H9 (cell line): ENCODE measurements around the gene GPRC5D. TPM values are rescaled to one million over a fixed set of nuclear protein-coding genes. Genes with fewer than 3 reads are reported as not detected.

Experiments
- DNase-seq: peaks from one replicate; pipeline ENCODE4 v3.0.0-alpha.2; 2017
- H2AFZ ChIP-seq: one replicate; pipeline ENCODE4 v1.6.1; 2013; ENCODE audit warnings: mild to moderate bottlenecking, low read length, control low read depth, moderate library complexity
- H2AK5ac ChIP-seq: 2 replicates; pipeline ENCODE4 v1.6.1; 2013; ENCODE audit warnings: low read length, control low read depth, mixed read lengths; ENCODE audit not compliant: insufficient read length
- H2BK120ac ChIP-seq: one replicate; pipeline ENCODE4 v1.6.1; 2013; ENCODE audit warnings: low read depth, mild to moderate bottlenecking, low read length, control low read depth, inconsistent platforms; ENCODE audit not compliant: poor library complexity, severe bottlenecking
- H2BK12ac ChIP-seq: 2 replicates; pipeline ENCODE4 v1.6.1; 2013; ENCODE audit warnings: low read length, control low read depth, mixed read lengths, low read depth; ENCODE audit not compliant: insufficient read length
- H2BK15ac ChIP-seq: 2 replicates; pipeline ENCODE4 v1.6.1; 2013; ENCODE audit warnings: low read depth, low read length, control low read depth
- H2BK20ac ChIP-seq: one replicate; pipeline ENCODE4 v1.6.1; 2013; ENCODE audit warnings: low read depth, mild to moderate bottlenecking, low read length, control low read depth, inconsistent platforms; ENCODE audit not compliant: poor library complexity, severe bottlenecking
- H2BK5ac ChIP-seq: 2 replicates; pipeline ENCODE4 v1.6.1; 2013; ENCODE audit warnings: low read length, control low read depth, mixed read lengths; ENCODE audit not compliant: insufficient read length
- H3K14ac ChIP-seq: 2 replicates; pipeline ENCODE4 v1.6.1; 2013; ENCODE audit warnings: low read length, control low read depth; ENCODE audit not compliant: insufficient read depth
- H3K18ac ChIP-seq: 2 replicates; pipeline ENCODE4 v1.6.1; 2013; ENCODE audit warnings: low read depth, mild to moderate bottlenecking, mixed read lengths, low read length, control low read depth; ENCODE audit not compliant: insufficient read length
- H3K23ac ChIP-seq: 2 replicates; pipeline ENCODE4 v1.6.1; 2013; ENCODE audit warnings: low read length, control low read depth, mixed read lengths, low read depth; ENCODE audit not compliant: insufficient read length
- H3K23me2 ChIP-seq: 2 replicates; pipeline ENCODE4 v1.6.1; 2013; ENCODE audit warnings: low read depth, mild to moderate bottlenecking, mixed read lengths, low read length, control low read depth; ENCODE audit not compliant: insufficient read length, poor library complexity, severe bottlenecking
- H3K27ac ChIP-seq: 2 replicates; pipeline ENCODE4 v1.5.1; 2013; ENCODE audit warnings: low read length, control low read depth, mixed read lengths, low read depth; ENCODE audit not compliant: insufficient read length
- H3K27me3 ChIP-seq: 2 replicates; pipeline ENCODE4 v1.6.1; 2013; ENCODE audit warnings: low read length, control low read depth, inconsistent platforms; ENCODE audit not compliant: insufficient read depth
- H3K4ac ChIP-seq: 2 replicates; pipeline ENCODE4 v1.6.1; 2013; ENCODE audit warnings: low read depth, mild to moderate bottlenecking, control low read depth, inconsistent platforms, low read length, moderate library complexity
- H3K4me1 ChIP-seq: 2 replicates; pipeline ENCODE4 v1.6.1; 2013; ENCODE audit warnings: low read length, control low read depth, inconsistent platforms; ENCODE audit not compliant: insufficient read depth
- H3K4me2 ChIP-seq: 2 replicates; pipeline ENCODE4 v1.6.1; 2013; ENCODE audit warnings: low read length, control low read depth, mixed read lengths; ENCODE audit not compliant: insufficient read length, insufficient read depth
- H3K56ac ChIP-seq: 2 replicates; pipeline ENCODE4 v1.6.1; 2013; ENCODE audit warnings: low read depth, mild to moderate bottlenecking, mixed read lengths, low read length, control low read depth; ENCODE audit not compliant: insufficient read length
- H3K79me1 ChIP-seq: 2 replicates; pipeline ENCODE4 v1.6.1; 2013; ENCODE audit warnings: low read depth, mild to moderate bottlenecking, moderate library complexity, low read length, control low read depth, inconsistent platforms; ENCODE audit not compliant: insufficient read depth, poor library complexity, severe bottlenecking
- H3K79me2 ChIP-seq: 2 replicates; pipeline ENCODE4 v1.6.1; 2013; ENCODE audit warnings: low read length, control low read depth, inconsistent platforms; ENCODE audit not compliant: insufficient read depth
- H3K9ac ChIP-seq: 2 replicates; pipeline ENCODE4 v1.6.1; 2013; ENCODE audit warnings: low read length, control low read depth, mixed read lengths; ENCODE audit not compliant: insufficient read length; ENCODE audit errors: extremely low read depth
- H3K9me3 ChIP-seq: one replicate; pipeline ENCODE4 v1.6.1; 2013; ENCODE audit warnings: low read depth, low read length, inconsistent platforms; ENCODE audit not compliant: control insufficient read depth
- H3T11ph ChIP-seq: one replicate; pipeline ENCODE4 v1.6.1; 2013; ENCODE audit warnings: mild to moderate bottlenecking, low read length, control low read depth, inconsistent platforms
- H4K20me1 ChIP-seq: one replicate; pipeline ENCODE4 v1.6.1; 2013; ENCODE audit not compliant: control insufficient read depth, insufficient read length, insufficient read depth
- H4K5ac ChIP-seq: 2 replicates; pipeline ENCODE4 v1.6.1; 2013; ENCODE audit warnings: low read depth, mild to moderate bottlenecking, mixed read lengths, low read length, control low read depth; ENCODE audit not compliant: insufficient read length
- H4K8ac ChIP-seq: replicated peaks from 2 replicates; pipeline ENCODE4 v1.6.1; 2013; ENCODE audit warnings: low read length, control low read depth, mixed read lengths, low read depth; ENCODE audit not compliant: insufficient read length
- H4K91ac ChIP-seq: 2 replicates; pipeline ENCODE4 v1.6.1; 2013; ENCODE audit warnings: low read depth, mild to moderate bottlenecking, moderate library complexity, mixed read lengths, low read length, control low read depth; ENCODE audit not compliant: insufficient read length
- H3K27ac Mint-ChIP-seq, 3 experiments: 2 replicates in 2 of 3; 3 replicates in 1 of 3; pipeline ENCODE4 v1.8.0; 2020 to 2021; ENCODE audit warnings: mixed read lengths in 3 of 3, mild to moderate bottlenecking in 1 of 3, moderate library complexity in 1 of 3
- H3K27me3 Mint-ChIP-seq: 2 replicates; pipeline ENCODE4 v1.8.0; 2021; ENCODE audit warnings: low read depth, mild to moderate bottlenecking, moderate library complexity, mixed read lengths
- H3K36me3 Mint-ChIP-seq, 3 experiments: 2 replicates in 2 of 3; 3 replicates in 1 of 3; pipeline ENCODE4 v1.8.0; 2020 to 2021; ENCODE audit warnings: low read depth in 3 of 3, mixed read lengths in 3 of 3; ENCODE audit not compliant: insufficient read depth in 1 of 3
- H3K4me1 Mint-ChIP-seq, 2 experiments: 2 replicates each; pipeline ENCODE4 v1.8.0; 2020; ENCODE audit warnings: mixed read lengths in 2 of 2
- H3K4me3 Mint-ChIP-seq, 2 experiments: 2 replicates in 1 of 2; 3 replicates in 1 of 2; pipeline ENCODE4 v1.8.0; 2020 to 2021; ENCODE audit warnings: mild to moderate bottlenecking in 2 of 2, mixed read lengths in 2 of 2, moderate library complexity in 1 of 2
- H3K9me3 Mint-ChIP-seq, 2 experiments: 2 replicates in 1 of 2; 3 replicates in 1 of 2; pipeline ENCODE4 v1.8.0; 2020; ENCODE audit warnings: mild to moderate bottlenecking in 2 of 2, mixed read lengths in 2 of 2, moderate library complexity in 1 of 2
- CTCF ChIP-seq: fragments of 200-600 bp; sonication (generic); conservative IDR thresholded peaks from 3 replicates; pipeline ENCODE4 v1.8.0; 2021; ENCODE audit warnings: antibody characterized with exemption, mild to moderate bottlenecking
- WGBS: extraction: QIAGEN DNeasy Blood & Tissue Kit; methylation state at CpG from one replicate; pipeline ENCODE4 v1.1.7; 2013; ENCODE audit warnings: missing lambda C conversion rate, low lambda C conversion rate, mixed read lengths; ENCODE audit not compliant: insufficient read length; ENCODE audit errors: extremely low coverage; 5-methylcytosine and 5-hydroxymethylcytosine counted together
- total RNA-seq: library from RNA; stranded (reverse); gene quantifications from 2 replicates; pipeline ENCODE4 v1.2.1, GENCODE V29; 2021

The GPRC5D gene
- total RNA-seq, 1 experiment from 2014 or later = not detected

GRCh38 chr12:12898136-12898717 lies 53.7 kb downstream of the GPRC5D start:
- peaks cover 1 to 2% of the 10 kb centered on the region in 2 experiments; a peak in 2 of 4 replicates for H3K4me1 Mint-ChIP-seq
- Histone ChIP-seq H3K23me2 (no peaks in the 10 kb centered on the region), H4K20me1 (no peaks in the 10 kb centered on the region), H2BK15ac (no peak overlapping the region), H2BK20ac (no peak overlapping the region), H3K23ac (no peak overlapping the region), H2BK5ac (no peak overlapping the region), H3K27me3 (no peaks in the 10 kb centered on the region), H3K4ac (no peak overlapping the region), H4K8ac (no peak overlapping the region), H2BK120ac (no peak overlapping the region), H3K18ac (no peak overlapping the region), H3K27ac (no peak overlapping the region), H3K4me1 (no peaks in the 10 kb centered on the region), H3K56ac (no peak overlapping the region), H2AFZ (no peak overlapping the region), H4K5ac (no peak overlapping the region), H3T11ph (no peak overlapping the region), H3K9ac (no peak overlapping the region), H2AK5ac (no peak overlapping the region), H3K9me3 (no peaks in the 10 kb centered on the region), H2BK12ac (no peak overlapping the region), H3K4me2 (no peak overlapping the region), H4K91ac (no peak overlapping the region), H3K79me1 (no peaks in the 10 kb centered on the region), H3K79me2 (no peaks in the 10 kb centered on the region), H3K14ac (no peak overlapping the region)
- H3K27ac Mint-ChIP-seq = no peak overlapping the region
- peaks cover 9% of the 10 kb centered on the region for H3K27me3 Mint-ChIP-seq
- H3K9me3 Mint-ChIP-seq = no peaks in the 10 kb centered on the region; a peak in 1 of 5 replicates
- no CpG with 5 or more reads among the region's 9 CpGs for WGBS
- TF ChIP-seq CTCF = no peak
- H3K36me3 Mint-ChIP-seq = no peaks in the 10 kb centered on the region
- no peak for DNase-seq
- no peak overlapping the region for H3K4me3 Mint-ChIP-seq
